ENCODE data around the gene SLMAP. TPM values are rescaled to one million over a fixed set of nuclear protein-coding genes. Genes with fewer than 3 reads are reported as not detected.

The SLMAP gene
- total and polyA plus RNA-seq, 2 donors from 2014 or later: 22.0 to 86.1 TPM

DNA sequence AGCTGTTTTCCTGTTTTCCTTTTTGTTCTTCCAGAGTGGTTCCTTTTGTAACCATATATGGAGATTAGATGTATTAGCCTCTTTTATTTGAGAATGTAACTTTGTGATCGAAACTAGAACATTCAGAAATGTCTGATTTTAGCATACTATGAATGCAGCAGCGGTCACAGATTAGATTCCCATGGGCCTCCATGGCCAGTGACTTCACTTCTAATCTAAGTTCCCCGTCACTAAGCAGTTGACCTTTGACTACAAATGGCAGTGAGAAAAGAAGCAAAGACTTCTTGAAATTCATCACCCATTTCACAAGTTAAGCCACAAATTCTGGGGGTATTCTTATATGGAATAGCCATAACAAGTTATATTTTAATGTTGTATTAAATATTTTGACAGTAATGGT is 137.6 kb downstream of the SLMAP start:
- FAIRE-seq (no peak), DNase-seq (no peak)
- intact Hi-C loops (cut with DNase I): no loop called here
- TF ChIP-seq, protein P1, sequence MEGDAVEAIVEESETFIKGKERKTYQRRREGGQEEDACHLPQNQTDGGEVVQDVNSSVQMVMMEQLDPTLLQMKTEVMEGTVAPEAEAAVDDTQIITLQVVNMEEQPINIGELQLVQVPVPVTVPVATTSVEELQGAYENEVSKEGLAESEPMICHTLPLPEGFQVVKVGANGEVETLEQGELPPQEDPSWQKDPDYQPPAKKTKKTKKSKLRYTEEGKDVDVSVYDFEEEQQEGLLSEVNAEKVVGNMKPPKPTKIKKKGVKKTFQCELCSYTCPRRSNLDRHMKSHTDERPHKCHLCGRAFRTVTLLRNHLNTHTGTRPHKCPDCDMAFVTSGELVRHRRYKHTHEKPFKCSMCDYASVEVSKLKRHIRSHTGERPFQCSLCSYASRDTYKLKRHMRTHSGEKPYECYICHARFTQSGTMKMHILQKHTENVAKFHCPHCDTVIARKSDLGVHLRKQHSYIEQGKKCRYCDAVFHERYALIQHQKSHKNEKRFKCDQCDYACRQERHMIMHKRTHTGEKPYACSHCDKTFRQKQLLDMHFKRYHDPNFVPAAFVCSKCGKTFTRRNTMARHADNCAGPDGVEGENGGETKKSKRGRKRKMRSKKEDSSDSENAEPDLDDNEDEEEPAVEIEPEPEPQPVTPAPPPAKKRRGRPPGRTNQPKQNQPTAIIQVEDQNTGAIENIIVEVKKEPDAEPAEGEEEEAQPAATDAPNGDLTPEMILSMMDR (IDR thresholded peaks at IDR 0.05; ENCODE audit: borderline replicate concordance, extremely low read depth, insufficient read depth): no peak
- H3K4me3 ChIP-seq (ENCODE audit: low read length in 3 of 3): no peak overlapping the region
- no peaks in the 10 kb centered on the region for H3K9me3 ChIP-seq (ENCODE audit: control insufficient read depth in 2 of 3, insufficient read depth in 1 of 3, low read length in 3 of 3)
- H3K27me3 ChIP-seq (ENCODE audit: control insufficient read depth, insufficient read depth, low read length): no peaks in the 10 kb centered on the region
- no peak overlapping the region for H3K9ac ChIP-seq (ENCODE audit: low read length in 3 of 3)
- no peak overlapping the region for H3K27ac ChIP-seq (ENCODE audit: low read depth in 2 of 2, low read length in 2 of 2)
- H3K4me1 ChIP-seq (ENCODE audit: control insufficient read depth in 2 of 3, insufficient read depth in 2 of 3, low read depth in 1 of 3, low read length in 3 of 3): no peaks in the 10 kb centered on the region
- H3K36me3 ChIP-seq (ENCODE audit: control insufficient read depth in 2 of 3, insufficient read depth in 3 of 3, low read length in 3 of 3): no peaks in the 10 kb centered on the region

DNA sequence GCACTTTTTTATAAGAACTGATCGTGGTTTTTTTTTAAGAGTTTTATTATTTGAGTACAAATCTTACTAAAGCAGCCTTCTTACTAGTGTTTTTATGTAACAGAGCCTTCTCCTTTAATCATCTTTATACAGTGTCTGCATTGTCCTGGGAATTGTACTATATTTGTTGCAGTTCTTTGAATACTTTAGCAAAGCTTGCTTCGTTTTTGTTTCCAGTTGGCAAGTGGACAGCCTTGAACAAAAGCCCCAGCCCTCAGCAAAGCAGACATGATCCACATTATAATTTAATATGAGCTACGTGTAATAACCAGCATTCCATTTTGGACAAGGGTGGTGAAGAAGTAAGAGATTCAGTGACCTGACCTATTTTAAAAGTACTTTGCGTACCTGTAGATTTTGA is 139.9 kb downstream of the SLMAP start:
- intact Hi-C loops (cut with DNase I): no loop called here
- no peak for FAIRE-seq
- DNase-seq: no peak
- Histone ChIP-seq H3K27ac (ENCODE audit: low read depth in 2 of 2, low read length in 2 of 2) (no peak overlapping the region), H3K36me3 (ENCODE audit: control insufficient read depth in 2 of 3, insufficient read depth in 3 of 3, low read length in 3 of 3) (no peaks in the 10 kb centered on the region), H3K27me3 (ENCODE audit: control insufficient read depth, insufficient read depth, low read length) (no peaks in the 10 kb centered on the region), H3K4me3 (ENCODE audit: low read length in 3 of 3) (no peak overlapping the region), H3K4me1 (ENCODE audit: control insufficient read depth in 2 of 3, insufficient read depth in 2 of 3, low read depth in 1 of 3, low read length in 3 of 3) (no peaks in the 10 kb centered on the region), H3K9me3 (ENCODE audit: control insufficient read depth in 2 of 3, insufficient read depth in 1 of 3, low read length in 3 of 3) (no peaks in the 10 kb centered on the region), H3K9ac (ENCODE audit: low read length in 3 of 3) (no peak overlapping the region)
- TF ChIP-seq, protein P1 (IDR thresholded peaks at IDR 0.05; ENCODE audit: borderline replicate concordance, extremely low read depth, insufficient read depth): no peak

DNA sequence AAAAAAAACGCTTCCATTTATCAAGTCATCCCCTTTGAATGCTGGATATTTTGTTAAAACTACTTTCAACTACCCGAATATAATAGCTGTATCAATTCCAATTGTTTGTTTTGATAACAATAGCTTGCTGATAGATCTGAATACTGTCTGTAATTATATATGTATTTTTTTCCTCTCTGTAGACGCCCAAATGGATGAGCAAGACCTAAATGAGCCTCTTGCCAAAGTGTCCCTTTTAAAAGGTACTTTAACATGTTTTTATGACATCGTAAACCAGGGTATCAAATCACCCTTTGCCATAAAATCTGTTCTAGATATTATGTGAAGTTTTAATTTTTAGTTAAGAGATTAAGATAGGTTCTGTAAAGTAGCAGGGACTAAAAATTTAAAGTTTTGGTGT is 140.6 kb downstream of the SLMAP start:
- H3K27me3 ChIP-seq (ENCODE audit: control insufficient read depth, insufficient read depth, low read length): no peaks in the 10 kb centered on the region
- no peak overlapping the region for H3K27ac ChIP-seq (ENCODE audit: low read depth in 2 of 2, low read length in 2 of 2)
- H3K36me3 ChIP-seq (ENCODE audit: control insufficient read depth in 2 of 3, insufficient read depth in 3 of 3, low read length in 3 of 3): no peaks in the 10 kb centered on the region
- no peak for FAIRE-seq
- no peak overlapping the region for H3K4me3 ChIP-seq (ENCODE audit: low read length in 3 of 3)
- no peaks in the 10 kb centered on the region for H3K9me3 ChIP-seq (ENCODE audit: control insufficient read depth in 2 of 3, insufficient read depth in 1 of 3, low read length in 3 of 3)
- no peaks in the 10 kb centered on the region for H3K4me1 ChIP-seq (ENCODE audit: control insufficient read depth in 2 of 3, insufficient read depth in 2 of 3, low read depth in 1 of 3, low read length in 3 of 3)
- TF ChIP-seq, protein P1 (IDR thresholded peaks at IDR 0.05; ENCODE audit: borderline replicate concordance, extremely low read depth, insufficient read depth): no peak
- no peak overlapping the region for H3K9ac ChIP-seq (ENCODE audit: low read length in 3 of 3)
- DNase-seq: no peak
- intact Hi-C loops (cut with DNase I): no loop called here

DNA sequence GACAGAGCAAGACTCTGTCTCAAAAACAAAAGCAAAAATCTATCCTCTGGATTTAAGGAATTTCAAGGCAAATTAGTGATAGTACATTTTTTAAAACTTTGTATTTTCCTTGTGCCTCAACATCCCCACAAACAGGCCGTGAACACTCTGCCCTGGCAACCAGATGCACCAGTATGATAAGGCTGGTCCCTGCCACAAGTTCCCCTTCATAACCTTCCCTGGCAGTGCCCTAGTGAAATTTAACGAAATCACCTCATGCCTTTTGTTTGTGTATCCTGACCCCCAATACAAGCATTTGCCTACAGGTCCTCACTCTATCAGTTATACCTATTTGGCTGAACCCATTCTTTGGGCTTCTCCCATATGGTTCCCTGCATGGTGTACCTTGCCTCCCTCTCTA is 144.7 kb downstream of the SLMAP start:
- no peaks in the 10 kb centered on the region for H3K27me3 ChIP-seq (ENCODE audit: control insufficient read depth, insufficient read depth, low read length)
- no peaks in the 10 kb centered on the region for H3K4me1 ChIP-seq (ENCODE audit: control insufficient read depth in 2 of 3, insufficient read depth in 2 of 3, low read depth in 1 of 3, low read length in 3 of 3)
- TF ChIP-seq, protein P1 (IDR thresholded peaks at IDR 0.05; ENCODE audit: borderline replicate concordance, extremely low read depth, insufficient read depth): no peak
- no peaks in the 10 kb centered on the region for H3K36me3 ChIP-seq (ENCODE audit: control insufficient read depth in 2 of 3, insufficient read depth in 3 of 3, low read length in 3 of 3)
- FAIRE-seq: no peak
- no peak overlapping the region for H3K4me3 ChIP-seq (ENCODE audit: low read length in 3 of 3)
- H3K27ac ChIP-seq (ENCODE audit: low read depth in 2 of 2, low read length in 2 of 2): no peak overlapping the region
- no peak overlapping the region for H3K9ac ChIP-seq (ENCODE audit: low read length in 3 of 3)
- intact Hi-C loops (cut with DNase I): no loop called here
- no peak for DNase-seq
- no peaks in the 10 kb centered on the region for H3K9me3 ChIP-seq (ENCODE audit: control insufficient read depth in 2 of 3, insufficient read depth in 1 of 3, low read length in 3 of 3)

Measured in kidney (tissue), 14 donors.